ENCODE measurements around the gene FKBP9. TPM values are rescaled to one million over a fixed set of nuclear protein-coding genes. Genes with fewer than 3 reads are reported as not detected.
A peak's percentile ranks its signal among the peaks of the same experiment; 100 is the strongest.
"Not testable (repeated sequence)": the region's sequence is repeated elsewhere in the genome, so short reads cannot be mapped to it uniquely, and the experiment has no call there.

The FKBP9 gene
- total RNA-seq, 2 donors from 2014 or later: 73.2 to 115 TPM

- no peaks in the 10 kb centered on the region for H3K4me1 ChIP-seq
- H3K9ac ChIP-seq (ENCODE audit: low read depth in 2 of 2, low read length in 2 of 2): peak overlapping the region; percentile 66 to 95
- intact Hi-C loops (cut with DNase I): loop anchor here (5.0 kb wide), 1 partner anchor 96 kb away; no protein-coding TSS in a partner anchor
- no peak for DNase-seq
- H3K27me3 ChIP-seq: no peaks in the 10 kb centered on the region
- peak overlapping the region; percentile 98 for H3K27ac ChIP-seq
- H3K9me3 ChIP-seq: no peaks in the 10 kb centered on the region
- H3K4me3 ChIP-seq: peak overlapping the region; percentile 87
- peak; percentile 33 for TF ChIP-seq CTCF (IDR thresholded peaks at IDR 0.05)
- H3K36me3 ChIP-seq: no peaks in the 10 kb centered on the region
Observed at GRCh38 chr7:32943252-32944030, 13.8 kb upstream of the FKBP9 start.

GRCh38 chr7:32947420-32947983 lies 9.7 kb upstream of the FKBP9 start:
- no peak for TF ChIP-seq CTCF (IDR thresholded peaks at IDR 0.05)
- H3K27ac ChIP-seq: no peak overlapping the region
- H3K4me3 ChIP-seq: no peak overlapping the region
- H3K27me3 ChIP-seq: no peaks in the 10 kb centered on the region
- no peak overlapping the region for H3K9ac ChIP-seq (ENCODE audit: low read depth in 2 of 2, low read length in 2 of 2)
- no peaks in the 10 kb centered on the region for H3K9me3 ChIP-seq
- no peaks in the 10 kb centered on the region for H3K4me1 ChIP-seq
- DNase-seq: no peak
- H3K36me3 ChIP-seq: no peaks in the 10 kb centered on the region
- intact Hi-C loops (cut with DNase I): no loop called here

GRCh38 chr7:32948202-32948601 lies 9.0 kb upstream of the FKBP9 start:
- DNase-seq: no peak
- intact Hi-C loops (cut with DNase I): no loop called here

GRCh38 chr7:32952876-32953275 lies 4.4 kb upstream of the FKBP9 start:
- no peak overlapping the region for H3K4me3 ChIP-seq
- no peaks in the 10 kb centered on the region for H3K9me3 ChIP-seq
- H3K36me3 ChIP-seq: no peaks in the 10 kb centered on the region
- no peak for TF ChIP-seq CTCF (IDR thresholded peaks at IDR 0.05)
- no peak overlapping the region for H3K9ac ChIP-seq (ENCODE audit: low read depth in 2 of 2, low read length in 2 of 2)
- no peak for DNase-seq
- H3K27me3 ChIP-seq: no peaks in the 10 kb centered on the region
- no peaks in the 10 kb centered on the region for H3K4me1 ChIP-seq
- intact Hi-C loops (cut with DNase I): no loop called here
- no peak overlapping the region for H3K27ac ChIP-seq

More at GRCh38 chr7:32948202-32948601, 9.0 kb upstream of the FKBP9 start:
- Histone ChIP-seq H3K27me3 (no peaks in the 10 kb centered on the region), H3K9ac (ENCODE audit: low read depth in 2 of 2, low read length in 2 of 2) (no peak overlapping the region), H3K9me3 (no peaks in the 10 kb centered on the region), H3K36me3 (no peaks in the 10 kb centered on the region), H3K27ac (no peak overlapping the region), H3K4me3 (no peak overlapping the region), H3K4me1 (no peaks in the 10 kb centered on the region)
- TF ChIP-seq CTCF (IDR thresholded peaks at IDR 0.05): no peak

- Histone ChIP-seq H3K9ac (ENCODE audit: low read depth in 2 of 2, low read length in 2 of 2) (peak overlapping the region; percentile 95 to 97), H3K4me1 (no peaks in the 10 kb centered on the region), H3K4me3 (peak overlapping the region; percentile 99), H3K9me3 (no peaks in the 10 kb centered on the region), H3K27ac (peak overlapping the region; percentile 99), H3K36me3 (no peaks in the 10 kb centered on the region), H3K27me3 (no peaks in the 10 kb centered on the region)
- DNase-seq: peak; percentile 58
- intact Hi-C loops (cut with DNase I): loop anchor here (5.0 kb wide), 1 partner anchor 104 kb away; the partner anchor contains the start of gene NT5C3A
- TF ChIP-seq CTCF (IDR thresholded peaks at IDR 0.05): no peak
Observed at GRCh38 chr7:32958046-32959025, 1.1 kb downstream of the FKBP9 start.

- H3K9ac ChIP-seq (ENCODE audit: low read depth in 2 of 2, low read length in 2 of 2); intact Hi-C loops (cut with DNase I); DNase-seq; H3K36me3 ChIP-seq; H3K27me3 ChIP-seq; H3K27ac ChIP-seq; H3K4me3 ChIP-seq; H3K4me1 ChIP-seq; H3K9me3 ChIP-seq: not testable (repeated sequence)
Observed at GRCh38 chr7:32963880-32964301, 6.7 kb downstream of the FKBP9 start.

Data from colonic mucosa (tissue), 4 donors.